SK-N-SH treated with all-trans-retinoic acid at 6 μM for 48 hours (cell line): ENCODE results near the gene SDCCAG8.

Experiments used
- ATAC-seq: fragments of 200-7000 bp; cut with Tn5 transposase; 3 replicates; pipeline ENCODE4 v1.9.1; 2020; ENCODE audit warnings: mild to moderate bottlenecking, moderate library complexity
- ARNTL ChIP-seq: fragments of 450-650 bp; formaldehyde crosslinking; IDR thresholded peaks from 2 replicates; pipeline ENCODE4 v1.5.0; 2020; ENCODE audit warnings: low read depth, mild to moderate bottlenecking, moderate library complexity, borderline replicate concordance
- BACH2 ChIP-seq: fragments of 250-450 bp; sonication (Bioruptor Pico); IDR thresholded peaks from 2 replicates; pipeline ENCODE4 v1.9.0; 2021; ENCODE audit warnings: mild to moderate bottlenecking, borderline replicate concordance
- CSDC2 ChIP-seq: fragments of 250-450 bp; sonication (Bioruptor Pico); IDR thresholded peaks from 2 replicates; pipeline ENCODE4 v1.5.0; 2020; ENCODE audit warnings: mild to moderate bottlenecking, moderate library complexity
- CSRNP3 ChIP-seq: fragments of 250-450 bp; sonication (Bioruptor Pico); IDR thresholded peaks from 2 replicates; pipeline ENCODE4 v1.5.1; 2021; ENCODE audit warnings: mild to moderate bottlenecking, moderate library complexity
- GLIS3 ChIP-seq: fragments of 250-450 bp; sonication (Bioruptor Pico); IDR thresholded peaks from 2 replicates; pipeline ENCODE4 v1.5.0; 2020; ENCODE audit warnings: mild to moderate bottlenecking, moderate library complexity
- ISL1 ChIP-seq: fragments of 250-450 bp; sonication (Bioruptor Pico); IDR thresholded peaks from 2 replicates; pipeline ENCODE4 v2.1.2; 2022; ENCODE audit warnings: mild to moderate bottlenecking, moderate library complexity
- OSR1 ChIP-seq: fragments of 250-450 bp; sonication (Bioruptor Pico); IDR thresholded peaks from 2 replicates; pipeline ENCODE4 v1.8.0; 2022; ENCODE audit warnings: moderate library complexity, mild to moderate bottlenecking, inconsistent platforms
- POU6F1 ChIP-seq: fragments of 250-450 bp; sonication (Bioruptor Pico); IDR thresholded peaks from 2 replicates; pipeline ENCODE4 v1.8.0; 2021; ENCODE audit warnings: low read depth, mild to moderate bottlenecking, moderate library complexity, borderline replicate concordance
- PPARA ChIP-seq: fragments of 250-450 bp; sonication (Bioruptor Pico); IDR thresholded peaks from 2 replicates; pipeline ENCODE4 v1.5.0; 2020; ENCODE audit warnings: mild to moderate bottlenecking, borderline replicate concordance
- RARB ChIP-seq: fragments of 250-450 bp; sonication (Bioruptor Pico); IDR thresholded peaks from 2 replicates; pipeline ENCODE4 v1.8.0; 2021; ENCODE audit warnings: mild to moderate bottlenecking, moderate library complexity
- SNAI2 ChIP-seq: fragments of 250-450 bp; sonication (Bioruptor Pico); IDR thresholded peaks from 2 replicates; pipeline ENCODE4 v1.5.0; 2020; ENCODE audit warnings: mild to moderate bottlenecking, moderate library complexity
- TCF4 ChIP-seq: fragments of 250-450 bp; sonication (Bioruptor Pico); IDR thresholded peaks from 2 replicates; pipeline ENCODE4 v1.8.0; 2021; ENCODE audit warnings: mild to moderate bottlenecking, moderate library complexity, borderline replicate concordance
- TOX ChIP-seq: fragments of 250-450 bp; sonication (Bioruptor Pico); IDR thresholded peaks from 2 replicates; pipeline ENCODE4 v1.8.0; 2021; ENCODE audit warnings: mild to moderate bottlenecking, moderate library complexity, borderline replicate concordance
- ZC3H10 ChIP-seq: fragments of 250-450 bp; sonication (Bioruptor Pico); IDR thresholded peaks from 2 replicates; pipeline ENCODE4 v1.5.1; 2021; ENCODE audit warnings: mild to moderate bottlenecking, moderate library complexity
- ZFP3 ChIP-seq: fragments of 250-450 bp; sonication (Bioruptor Pico); IDR thresholded peaks from 2 replicates; pipeline ENCODE4 v1.5.0; 2020; ENCODE audit warnings: mild to moderate bottlenecking, moderate library complexity
- ZFP30 ChIP-seq: fragments of 450-650 bp; formaldehyde crosslinking; IDR thresholded peaks from 2 replicates; pipeline ENCODE4 v1.5.0; 2022; ENCODE audit warnings: mild to moderate bottlenecking, moderate library complexity
- ZNF565 ChIP-seq: fragments of 450-650 bp; formaldehyde crosslinking; conservative IDR thresholded peaks from 2 replicates; pipeline ENCODE4 v1.5.0; 2020; ENCODE audit warnings: low read depth, mild to moderate bottlenecking, moderate library complexity
- ZNF70 ChIP-seq: fragments of 450-650 bp; formaldehyde crosslinking; IDR thresholded peaks from 2 replicates; pipeline ENCODE4 v1.5.0; 2020; ENCODE audit warnings: mild to moderate bottlenecking, moderate library complexity
- ZNF8 ChIP-seq: fragments of 450-650 bp; formaldehyde crosslinking; IDR thresholded peaks from 2 replicates; pipeline ENCODE4 v1.5.0; 2020; ENCODE audit warnings: mild to moderate bottlenecking, moderate library complexity
- TF ChIP-seq, protein P1 (sequence below): fragments of 250-450 bp; sonication (Bioruptor Pico); IDR thresholded peaks from 2 replicates; pipeline ENCODE4 v1.8.0; 2020; ENCODE audit warnings: mild to moderate bottlenecking, moderate library complexity, borderline replicate concordance
- TF ChIP-seq, protein P2 (sequence below): fragments of 250-450 bp; sonication (Bioruptor Pico); IDR thresholded peaks from 2 replicates; pipeline ENCODE4 v1.5.1; 2020; ENCODE audit warnings: low read depth, mild to moderate bottlenecking, moderate library complexity
- TF ChIP-seq, protein P3 (sequence below): fragments of 250-450 bp; sonication (Bioruptor Pico); IDR thresholded peaks from 2 replicates; pipeline ENCODE4 v1.5.0; 2020; ENCODE audit warnings: mild to moderate bottlenecking, moderate library complexity

SDCCAG8 gene

DNA sequence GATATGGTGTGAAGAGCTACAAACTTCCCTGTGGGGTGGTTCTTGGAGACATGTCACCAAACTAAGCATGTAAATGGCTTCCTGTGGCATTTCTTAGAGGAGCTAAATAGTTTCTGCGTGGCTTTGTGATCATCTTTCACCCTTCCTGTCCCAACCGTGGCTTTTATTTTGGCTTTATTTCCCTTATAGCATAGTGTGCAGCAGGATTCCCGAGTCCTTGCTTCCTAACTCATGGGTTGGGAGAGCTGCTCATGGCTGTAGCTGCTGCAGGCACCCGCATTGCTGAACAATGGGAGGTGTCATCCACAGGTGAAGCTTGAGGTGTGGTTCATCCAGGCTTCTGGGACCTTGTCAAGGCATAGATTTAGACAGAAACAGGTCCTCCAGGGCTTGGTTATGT, 192.0 kb downstream of the SDCCAG8 start:
- TF ChIP-seq ZNF8, result no peak
- TF ChIP-seq, protein P1, sequence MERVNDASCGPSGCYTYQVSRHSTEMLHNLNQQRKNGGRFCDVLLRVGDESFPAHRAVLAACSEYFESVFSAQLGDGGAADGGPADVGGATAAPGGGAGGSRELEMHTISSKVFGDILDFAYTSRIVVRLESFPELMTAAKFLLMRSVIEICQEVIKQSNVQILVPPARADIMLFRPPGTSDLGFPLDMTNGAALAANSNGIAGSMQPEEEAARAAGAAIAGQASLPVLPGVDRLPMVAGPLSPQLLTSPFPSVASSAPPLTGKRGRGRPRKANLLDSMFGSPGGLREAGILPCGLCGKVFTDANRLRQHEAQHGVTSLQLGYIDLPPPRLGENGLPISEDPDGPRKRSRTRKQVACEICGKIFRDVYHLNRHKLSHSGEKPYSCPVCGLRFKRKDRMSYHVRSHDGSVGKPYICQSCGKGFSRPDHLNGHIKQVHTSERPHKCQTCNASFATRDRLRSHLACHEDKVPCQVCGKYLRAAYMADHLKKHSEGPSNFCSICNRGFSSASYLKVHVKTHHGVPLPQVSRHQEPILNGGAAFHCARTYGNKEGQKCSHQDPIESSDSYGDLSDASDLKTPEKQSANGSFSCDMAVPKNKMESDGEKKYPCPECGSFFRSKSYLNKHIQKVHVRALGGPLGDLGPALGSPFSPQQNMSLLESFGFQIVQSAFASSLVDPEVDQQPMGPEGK, result no peak
- TF ChIP-seq, protein P2, sequence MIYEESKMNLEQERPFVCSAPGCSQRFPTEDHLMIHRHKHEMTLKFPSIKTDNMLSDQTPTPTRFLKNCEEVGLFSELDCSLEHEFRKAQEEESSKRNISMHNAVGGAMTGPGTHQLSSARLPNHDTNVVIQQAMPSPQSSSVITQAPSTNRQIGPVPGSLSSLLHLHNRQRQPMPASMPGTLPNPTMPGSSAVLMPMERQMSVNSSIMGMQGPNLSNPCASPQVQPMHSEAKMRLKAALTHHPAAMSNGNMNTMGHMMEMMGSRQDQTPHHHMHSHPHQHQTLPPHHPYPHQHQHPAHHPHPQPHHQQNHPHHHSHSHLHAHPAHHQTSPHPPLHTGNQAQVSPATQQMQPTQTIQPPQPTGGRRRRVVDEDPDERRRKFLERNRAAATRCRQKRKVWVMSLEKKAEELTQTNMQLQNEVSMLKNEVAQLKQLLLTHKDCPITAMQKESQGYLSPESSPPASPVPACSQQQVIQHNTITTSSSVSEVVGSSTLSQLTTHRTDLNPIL (CRISPR knock-in tag), result no peak
- no peak for TF ChIP-seq ZFP3
- TF ChIP-seq RARB (CRISPR knock-in tag), result no peak
- TF ChIP-seq CSDC2 (CRISPR knock-in tag), result no peak
- no peak for TF ChIP-seq GLIS3 (CRISPR knock-in tag)
- TF ChIP-seq PPARA, result no peak
- no peak for TF ChIP-seq TCF4 (CRISPR knock-in tag)
- no peak for TF ChIP-seq ISL1 (CRISPR knock-in tag)
- TF ChIP-seq BACH2 (CRISPR knock-in tag), result no peak
- TF ChIP-seq, protein P3, sequence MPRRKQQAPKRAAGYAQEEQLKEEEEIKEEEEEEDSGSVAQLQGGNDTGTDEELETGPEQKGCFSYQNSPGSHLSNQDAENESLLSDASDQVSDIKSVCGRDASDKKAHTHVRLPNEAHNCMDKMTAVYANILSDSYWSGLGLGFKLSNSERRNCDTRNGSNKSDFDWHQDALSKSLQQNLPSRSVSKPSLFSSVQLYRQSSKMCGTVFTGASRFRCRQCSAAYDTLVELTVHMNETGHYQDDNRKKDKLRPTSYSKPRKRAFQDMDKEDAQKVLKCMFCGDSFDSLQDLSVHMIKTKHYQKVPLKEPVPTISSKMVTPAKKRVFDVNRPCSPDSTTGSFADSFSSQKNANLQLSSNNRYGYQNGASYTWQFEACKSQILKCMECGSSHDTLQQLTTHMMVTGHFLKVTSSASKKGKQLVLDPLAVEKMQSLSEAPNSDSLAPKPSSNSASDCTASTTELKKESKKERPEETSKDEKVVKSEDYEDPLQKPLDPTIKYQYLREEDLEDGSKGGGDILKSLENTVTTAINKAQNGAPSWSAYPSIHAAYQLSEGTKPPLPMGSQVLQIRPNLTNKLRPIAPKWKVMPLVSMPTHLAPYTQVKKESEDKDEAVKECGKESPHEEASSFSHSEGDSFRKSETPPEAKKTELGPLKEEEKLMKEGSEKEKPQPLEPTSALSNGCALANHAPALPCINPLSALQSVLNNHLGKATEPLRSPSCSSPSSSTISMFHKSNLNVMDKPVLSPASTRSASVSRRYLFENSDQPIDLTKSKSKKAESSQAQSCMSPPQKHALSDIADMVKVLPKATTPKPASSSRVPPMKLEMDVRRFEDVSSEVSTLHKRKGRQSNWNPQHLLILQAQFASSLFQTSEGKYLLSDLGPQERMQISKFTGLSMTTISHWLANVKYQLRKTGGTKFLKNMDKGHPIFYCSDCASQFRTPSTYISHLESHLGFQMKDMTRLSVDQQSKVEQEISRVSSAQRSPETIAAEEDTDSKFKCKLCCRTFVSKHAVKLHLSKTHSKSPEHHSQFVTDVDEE (CRISPR knock-in tag), result no peak
- TF ChIP-seq TOX (CRISPR knock-in tag), result no peak
- no peak for TF ChIP-seq ZNF70 (CRISPR knock-in tag)
- no peak for TF ChIP-seq POU6F1 (CRISPR knock-in tag)
- no peak for TF ChIP-seq OSR1 (CRISPR knock-in tag)
- TF ChIP-seq ZFP30 (CRISPR knock-in tag), result no peak
- no peak for TF ChIP-seq CSRNP3 (CRISPR knock-in tag)
- TF ChIP-seq ZNF565 (CRISPR knock-in tag), result no peak
- TF ChIP-seq, all 23 proteins: peak for 0
- no peak for ATAC-seq

DNA sequence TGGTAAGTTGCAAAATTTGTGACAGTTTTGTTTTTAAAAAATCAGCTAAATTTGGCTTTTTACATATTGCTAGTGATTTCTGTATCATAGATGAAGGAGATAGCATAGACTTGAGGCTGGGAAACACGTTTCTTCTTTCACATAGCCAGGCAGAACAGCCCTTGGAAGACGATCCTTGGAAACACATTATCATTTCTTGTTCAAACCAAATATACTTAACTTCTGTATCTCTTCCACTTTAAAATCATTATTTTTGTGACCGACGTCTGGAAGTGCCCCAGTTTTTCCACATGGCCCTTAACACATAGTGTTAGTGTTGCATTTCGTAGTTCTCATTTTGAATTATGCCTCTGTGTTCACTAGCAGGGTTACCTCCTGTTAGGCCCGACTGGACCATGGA, 193.5 kb downstream of the SDCCAG8 start:
- no peak for ATAC-seq
- TF ChIP-seq, protein P2 (CRISPR knock-in tag), result no peak
- TF ChIP-seq OSR1 (CRISPR knock-in tag), result no peak
- TF ChIP-seq PPARA, result no peak
- TF ChIP-seq ARNTL (CRISPR knock-in tag), result no peak
- no peak for TF ChIP-seq CSRNP3 (CRISPR knock-in tag)
- no peak for TF ChIP-seq ZNF70 (CRISPR knock-in tag)
- TF ChIP-seq ISL1 (CRISPR knock-in tag), result no peak
- no peak for TF ChIP-seq RARB (CRISPR knock-in tag)
- TF ChIP-seq TCF4 (CRISPR knock-in tag), result no peak
- no peak for TF ChIP-seq ZNF565 (CRISPR knock-in tag)
- TF ChIP-seq ZFP3, result no peak
- no peak for TF ChIP-seq CSDC2 (CRISPR knock-in tag)
- no peak for TF ChIP-seq GLIS3 (CRISPR knock-in tag)
- no peak for TF ChIP-seq ZFP30 (CRISPR knock-in tag)
- no peak for TF ChIP-seq ZC3H10 (CRISPR knock-in tag)
- no peak for TF ChIP-seq SNAI2
- no peak for TF ChIP-seq ZNF8
- TF ChIP-seq POU6F1 (CRISPR knock-in tag), result no peak
